Measurements from ENCODE around the gene PIK3CA. TPM values are rescaled to one million over a fixed set of nuclear protein-coding genes. Genes with fewer than 3 reads are reported as not detected.
A peak's percentile ranks its signal among the peaks of the same experiment; 100 is the strongest.

The PIK3CA gene
- total RNA-seq: 20.1 TPM

GRCh38 chr3:179147873-179148615, at the start of gene PIK3CA:
Gene PIK3CA (plus strand): TSS chr3:179148357. CDS start chr3:179198826, 50,469 bp downstream.
- Histone ChIP-seq H3K4me1 (peaks cover 39% of the 10 kb centered on the region), H3K27me3 (no peaks in the 10 kb centered on the region), H3K27ac (peak within 1 kb of the TSS; percentile 99), H3K36me3 (no peaks in the 10 kb centered on the region), H3K4me3 (peak within 1 kb of the TSS; percentile 74 to 99), H3K9me3 (no peaks in the 10 kb centered on the region)
- intact Hi-C loops (cut with DNase I): loop anchor here (2.0 to 5.0 kb wide), 2 partner anchors 114 to 175 kb away; partner anchors contain the start of gene ZNF639
- peak in 1 of 2 donors; percentile 99 for DNase-seq (ENCODE audit: extremely low spot score in 2 of 2)
- TF ChIP-seq POLR2A (IDR thresholded peaks at IDR 0.05): peak in 1 of 2 donors; percentile 49
- TF ChIP-seq CTCF (IDR thresholded peaks at IDR 0.05): no peak
- peak; percentile 29 to 94 for TF ChIP-seq POLR2AphosphoS5 (IDR thresholded peaks at IDR 0.05; ENCODE audit: insufficient read depth in 1 of 2, low read depth in 1 of 2)

DNA sequence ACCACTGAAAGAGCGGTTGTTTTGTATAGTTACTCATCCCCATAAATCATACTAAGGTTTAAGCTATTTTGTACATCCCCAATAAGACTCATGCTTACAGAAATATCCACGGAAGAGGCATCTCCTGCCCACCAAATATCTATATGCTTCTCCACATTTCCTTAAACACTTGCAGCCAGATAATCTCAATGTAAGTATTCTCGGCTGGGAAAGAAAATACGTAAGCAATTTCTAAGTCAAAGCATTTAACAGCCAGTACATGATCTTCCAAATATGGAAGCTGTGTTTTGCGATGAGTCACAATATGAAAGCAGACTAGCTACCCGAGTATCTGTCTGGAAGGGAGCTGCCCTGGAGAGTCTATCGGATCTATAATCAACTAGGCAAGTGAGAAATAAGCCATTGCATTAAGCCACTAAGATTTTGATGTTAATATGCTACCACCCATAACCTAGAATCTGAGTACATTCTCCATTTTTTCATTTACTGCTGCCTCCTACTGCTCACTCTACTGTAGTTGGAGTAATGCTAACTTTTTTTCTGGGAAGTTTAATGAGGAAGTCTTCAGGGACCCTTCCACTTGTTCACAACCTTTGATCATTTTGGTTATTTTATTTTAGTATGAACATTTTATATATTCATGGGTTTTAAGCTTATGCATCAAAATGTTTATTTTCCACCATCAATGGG, 49.6 kb upstream of the PIK3CA start:
- H3K27ac ChIP-seq: no peak overlapping the region
- no peak for DNase-seq (ENCODE audit: extremely low spot score in 2 of 2)
- H3K4me3 ChIP-seq: peak overlapping the region; percentile 8 to 29

DNA sequence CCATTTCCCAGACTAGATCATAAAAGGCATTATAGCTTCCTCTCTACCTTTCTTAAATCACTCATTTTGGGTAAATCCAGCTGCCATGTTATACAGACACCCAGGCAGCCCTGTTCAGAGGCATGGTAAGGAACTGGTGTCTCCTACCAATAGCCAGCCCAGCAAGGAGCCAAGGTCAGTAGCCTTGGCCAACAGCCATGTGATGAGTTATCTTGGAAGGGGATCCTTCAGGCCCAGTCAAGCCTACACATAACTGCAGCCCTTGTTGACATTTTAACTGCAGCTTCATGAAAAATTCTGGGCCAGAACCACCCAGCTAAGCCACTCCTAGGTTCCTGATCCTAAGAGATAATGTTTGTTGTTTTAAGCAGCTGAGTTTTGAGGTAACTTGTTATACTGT, 47.5 kb upstream of the PIK3CA start:
- H3K27me3 ChIP-seq: no peaks in the 10 kb centered on the region
- DNase-seq (ENCODE audit: extremely low spot score in 2 of 2): no peak
- H3K27ac ChIP-seq: no peak overlapping the region
- intact Hi-C loops (cut with DNase I): loop anchor here (10.0 kb wide), 1 partner anchor 224 kb away; the partner anchor contains the start of gene ZNF639
- H3K36me3 ChIP-seq: no peaks in the 10 kb centered on the region
- H3K9me3 ChIP-seq: no peaks in the 10 kb centered on the region
- H3K4me3 ChIP-seq: no peak overlapping the region
- H3K4me1 ChIP-seq: no peaks in the 10 kb centered on the region
- TF ChIP-seq POLR2A (IDR thresholded peaks at IDR 0.05) (no peak), CTCF (IDR thresholded peaks at IDR 0.05) (no peak), POLR2AphosphoS5 (IDR thresholded peaks at IDR 0.05; ENCODE audit: insufficient read depth in 1 of 2, low read depth in 1 of 2) (no peak)

More for the DNA sequence above, 49.6 kb upstream of the PIK3CA start:
- Histone ChIP-seq H3K27me3 (no peaks in the 10 kb centered on the region), H3K36me3 (no peaks in the 10 kb centered on the region), H3K4me1 (no peaks in the 10 kb centered on the region), H3K9me3 (no peaks in the 10 kb centered on the region)
- intact Hi-C loops (cut with DNase I): no loop called here
- TF ChIP-seq CTCF (IDR thresholded peaks at IDR 0.05): no peak
- TF ChIP-seq POLR2A (IDR thresholded peaks at IDR 0.05): no peak
- TF ChIP-seq POLR2AphosphoS5 (IDR thresholded peaks at IDR 0.05; ENCODE audit: insufficient read depth in 1 of 2, low read depth in 1 of 2): peak in 1 of 2 donors; percentile 60

- H3K27me3 ChIP-seq: no peaks in the 10 kb centered on the region
- H3K36me3 ChIP-seq: no peaks in the 10 kb centered on the region
- H3K4me1 ChIP-seq: no peaks in the 10 kb centered on the region
- H3K4me3 ChIP-seq: no peak overlapping the region
- H3K9me3 ChIP-seq: no peaks in the 10 kb centered on the region
- no peak for TF ChIP-seq CTCF (IDR thresholded peaks at IDR 0.05)
- TF ChIP-seq POLR2AphosphoS5 (IDR thresholded peaks at IDR 0.05; ENCODE audit: insufficient read depth in 1 of 2, low read depth in 1 of 2): no peak
- TF ChIP-seq POLR2A (IDR thresholded peaks at IDR 0.05): no peak
- intact Hi-C loops (cut with DNase I): loop anchor here (10.0 kb wide), 1 partner anchor 219 kb away; the partner anchor contains the start of gene ZNF639
- H3K27ac ChIP-seq: no peak overlapping the region
- no peak for DNase-seq (ENCODE audit: extremely low spot score in 2 of 2)
Measured at GRCh38 chr3:179105881-179106280, 42.3 kb upstream of the PIK3CA start.

All from vagina (tissue), 2 donors.